HepG2 (cell line): ENCODE measurements around the gene MILR1. TPM values are rescaled to one million over a fixed set of nuclear protein-coding genes. Genes with fewer than 3 reads are reported as not detected.

ENCODE experiments used
- ATF7 ChIP-seq, 2 experiments: fragments of 450-650 bp in 1 of 2; sonication (generic) in 1 of 2; formaldehyde crosslinking in 1 of 2; IDR thresholded peaks; 2 replicates each; pipeline versions ENCODE4 v1.4.0 to v1.6.1; 2016 to 2020; ENCODE audit warnings: antibody characterized with exemption in 1 of 2, mild to moderate bottlenecking in 1 of 2, missing genetic modification reagents in 1 of 2
- HDAC2 ChIP-seq: sonication (generic); formaldehyde crosslinking; IDR thresholded peaks from 2 replicates; pipeline ENCODE4 v1.4.0; 2020; ENCODE audit warnings: missing genetic modification reagents
- MBD4 ChIP-seq: IDR thresholded peaks from 2 replicates; pipeline ENCODE4 v1.6.1; 2012; ENCODE audit warnings: low read length, inconsistent platforms, borderline replicate concordance
- NCOA2 ChIP-seq: sonication (generic); formaldehyde crosslinking; IDR thresholded peaks from 2 replicates; pipeline ENCODE4 v1.8.0; 2022; ENCODE audit warnings: inconsistent platforms
- NFYB ChIP-seq: sonication (generic); formaldehyde crosslinking; IDR thresholded peaks from 2 replicates; pipeline ENCODE4 v1.4.0; 2020; ENCODE audit warnings: missing genetic modification reagents
- NR2C2 ChIP-seq: sonication (generic); formaldehyde crosslinking; IDR thresholded peaks from 2 replicates; pipeline ENCODE4 v1.4.0; 2020; ENCODE audit warnings: missing genetic modification reagents, mild to moderate bottlenecking, moderate library complexity, borderline replicate concordance
- RFXANK ChIP-seq: IDR thresholded peaks from 2 replicates; pipeline ENCODE4 v1.6.1; 2016
- TBL1XR1 ChIP-seq: fragments of 150-350 bp; IDR thresholded peaks from 2 replicates; pipeline ENCODE4 v1.6.1; 2014; ENCODE audit warnings: borderline replicate concordance, low read length; ENCODE audit not compliant: partially characterized antibody
- ZNF207 ChIP-seq: fragments of 450-650 bp; IDR thresholded peaks from 2 replicates; pipeline ENCODE4 v1.6.1; 2016; ENCODE audit warnings: antibody characterized with exemption, borderline replicate concordance
- ZNF782 ChIP-seq: sonication (generic); formaldehyde crosslinking; IDR thresholded peaks from 2 replicates; pipeline ENCODE4 v1.4.0; 2020; ENCODE audit warnings: missing genetic modification reagents, mild to moderate bottlenecking, borderline replicate concordance
- polyA plus RNA-seq, 8 experiments: library from polyadenylated mRNA; depleted of rRNA in 3 of 8; stranded (reverse) in 7 of 8; unstranded in 1 of 8; fragments of >200 nt; fragmentation: Illumina TruSeq in 4 of 8; extraction: Trizol in 4 of 8; gene quantifications; 2 replicates each; pipeline versions ENCODE4 v1.2.1 to v1.2.3, GENCODE V29; 2011 to 2016; ENCODE audit warnings: low read depth in 4 of 8, missing spikeins in 1 of 8, mixed read lengths in 1 of 8; ENCODE audit not compliant: insufficient read depth in 1 of 8
- total RNA-seq, 5 experiments: library from RNA; depleted of rRNA; stranded (reverse); fragments of >200 nt; fragmentation: Illumina TruSeq; extraction: Trizol; gene quantifications; 2 replicates each; pipeline ENCODE4 v1.2.3, GENCODE V29; 2016; ENCODE audit warnings: low read depth in 1 of 5
- TF ChIP-seq, protein P1 (sequence below): sonication (generic); formaldehyde crosslinking; IDR thresholded peaks from 2 replicates; pipeline ENCODE4 v1.4.0; 2020; ENCODE audit warnings: missing genetic modification reagents, low read depth, mild to moderate bottlenecking, borderline replicate concordance
- TF ChIP-seq, protein P2 (sequence below): IDR thresholded peaks from 2 replicates; pipeline ENCODE4 v1.6.1; 2016; ENCODE audit warnings: low read depth
- TF ChIP-seq, protein P3 (sequence below): sonication (generic); formaldehyde crosslinking; IDR thresholded peaks from 2 replicates; pipeline ENCODE4 v1.5.1; 2020; ENCODE audit warnings: missing genetic modification reagents, mild to moderate bottlenecking, borderline replicate concordance
- TF ChIP-seq, protein P4 (sequence below): sonication (generic); formaldehyde crosslinking; IDR thresholded peaks from 2 replicates; pipeline ENCODE4 v1.5.0; 2020; ENCODE audit warnings: missing genetic modification reagents
- TF ChIP-seq, protein P5 (sequence below): sonication (generic); formaldehyde crosslinking; IDR thresholded peaks from 2 replicates; pipeline ENCODE4 v1.4.0; 2020; ENCODE audit warnings: missing genetic modification reagents, borderline replicate concordance
- TF ChIP-seq, protein P6 (sequence below): sonication (generic); formaldehyde crosslinking; IDR thresholded peaks from 2 replicates; pipeline ENCODE4 v1.8.0; 2022; ENCODE audit warnings: mild to moderate bottlenecking, missing genetic modification reagents; ENCODE audit not compliant: insufficient replicate concordance
- TF ChIP-seq, protein P7 (sequence below): sonication (generic); formaldehyde crosslinking; IDR thresholded peaks from 2 replicates; pipeline ENCODE4 v1.5.1; 2020; ENCODE audit warnings: missing genetic modification reagents, mild to moderate bottlenecking, borderline replicate concordance
- TF ChIP-seq, protein P8 (sequence below): sonication (generic); formaldehyde crosslinking; IDR thresholded peaks from 2 replicates; pipeline ENCODE4 v1.4.0; 2020; ENCODE audit warnings: missing genetic modification reagents

The MILR1 gene
- total and polyA plus RNA-seq, 2 of the 13 experiments (the other 11 are each of a cell fraction or from before 2014, with no cell fraction given): 0.27 to 1.7 TPM

DNA sequence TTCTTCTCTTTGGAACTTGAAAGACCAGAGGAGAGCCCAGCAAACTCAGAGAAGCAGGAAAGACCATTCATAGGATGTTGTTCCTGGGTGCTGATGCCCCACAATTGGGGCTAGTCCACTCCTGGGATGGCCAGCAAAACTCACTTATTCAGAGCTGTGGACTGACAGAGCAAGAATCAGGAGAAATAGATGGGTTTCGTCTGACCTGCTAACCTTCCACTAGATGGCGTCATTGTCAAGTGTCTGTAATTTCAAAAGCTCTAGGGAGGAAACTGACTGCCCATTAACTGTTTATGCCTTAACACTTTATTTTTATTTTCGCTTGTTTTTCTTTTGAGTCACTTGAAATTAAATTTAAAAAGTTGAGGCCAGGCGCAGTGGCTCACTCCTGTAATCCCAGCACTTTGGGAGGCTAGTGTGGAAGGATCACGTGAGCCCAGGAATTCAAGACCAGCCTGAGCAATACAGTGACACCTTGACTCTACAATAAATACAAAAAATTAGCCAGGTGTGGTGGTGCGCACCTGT lies 28.7 kb upstream of the MILR1 start (continued):
- TF ChIP-seq, protein P1, sequence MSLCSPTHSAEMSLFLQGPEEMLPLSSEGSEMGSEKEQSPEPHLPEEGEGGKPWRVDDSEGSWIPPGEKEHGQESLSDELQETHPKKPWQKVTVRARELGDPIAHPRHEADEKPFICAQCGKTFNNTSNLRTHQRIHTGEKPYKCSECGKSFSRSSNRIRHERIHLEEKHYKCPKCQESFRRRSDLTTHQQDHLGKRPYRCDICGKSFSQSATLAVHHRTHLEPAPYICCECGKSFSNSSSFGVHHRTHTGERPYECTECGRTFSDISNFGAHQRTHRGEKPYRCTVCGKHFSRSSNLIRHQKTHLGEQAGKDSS: no peak
- TF ChIP-seq NFYB: no peak
- no peak for TF ChIP-seq TBL1XR1
- TF ChIP-seq, protein P2, sequence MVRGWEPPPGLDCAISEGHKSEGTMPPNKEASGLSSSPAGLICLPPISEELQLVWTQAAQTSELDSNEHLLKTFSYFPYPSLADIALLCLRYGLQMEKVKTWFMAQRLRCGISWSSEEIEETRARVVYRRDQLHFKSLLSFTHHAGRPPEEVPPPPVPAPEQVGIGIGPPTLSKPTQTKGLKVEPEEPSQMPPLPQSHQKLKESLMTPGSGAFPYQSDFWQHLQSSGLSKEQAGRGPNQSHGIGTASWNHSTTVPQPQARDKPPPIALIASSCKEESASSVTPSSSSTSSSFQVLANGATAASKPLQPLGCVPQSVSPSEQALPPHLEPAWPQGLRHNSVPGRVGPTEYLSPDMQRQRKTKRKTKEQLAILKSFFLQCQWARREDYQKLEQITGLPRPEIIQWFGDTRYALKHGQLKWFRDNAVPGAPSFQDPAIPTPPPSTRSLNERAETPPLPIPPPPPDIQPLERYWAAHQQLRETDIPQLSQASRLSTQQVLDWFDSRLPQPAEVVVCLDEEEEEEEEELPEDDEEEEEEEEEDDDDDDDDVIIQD (CRISPR knock-in tag): no peak
- TF ChIP-seq, protein P3, sequence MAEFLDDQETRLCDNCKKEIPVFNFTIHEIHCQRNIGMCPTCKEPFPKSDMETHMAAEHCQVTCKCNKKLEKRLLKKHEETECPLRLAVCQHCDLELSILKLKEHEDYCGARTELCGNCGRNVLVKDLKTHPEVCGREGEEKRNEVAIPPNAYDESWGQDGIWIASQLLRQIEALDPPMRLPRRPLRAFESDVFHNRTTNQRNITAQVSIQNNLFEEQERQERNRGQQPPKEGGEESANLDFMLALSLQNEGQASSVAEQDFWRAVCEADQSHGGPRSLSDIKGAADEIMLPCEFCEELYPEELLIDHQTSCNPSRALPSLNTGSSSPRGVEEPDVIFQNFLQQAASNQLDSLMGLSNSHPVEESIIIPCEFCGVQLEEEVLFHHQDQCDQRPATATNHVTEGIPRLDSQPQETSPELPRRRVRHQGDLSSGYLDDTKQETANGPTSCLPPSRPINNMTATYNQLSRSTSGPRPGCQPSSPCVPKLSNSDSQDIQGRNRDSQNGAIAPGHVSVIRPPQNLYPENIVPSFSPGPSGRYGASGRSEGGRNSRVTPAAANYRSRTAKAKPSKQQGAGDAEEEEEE: no peak
- TF ChIP-seq ZNF782 (CRISPR knock-in tag): no peak
- TF ChIP-seq, protein P4, sequence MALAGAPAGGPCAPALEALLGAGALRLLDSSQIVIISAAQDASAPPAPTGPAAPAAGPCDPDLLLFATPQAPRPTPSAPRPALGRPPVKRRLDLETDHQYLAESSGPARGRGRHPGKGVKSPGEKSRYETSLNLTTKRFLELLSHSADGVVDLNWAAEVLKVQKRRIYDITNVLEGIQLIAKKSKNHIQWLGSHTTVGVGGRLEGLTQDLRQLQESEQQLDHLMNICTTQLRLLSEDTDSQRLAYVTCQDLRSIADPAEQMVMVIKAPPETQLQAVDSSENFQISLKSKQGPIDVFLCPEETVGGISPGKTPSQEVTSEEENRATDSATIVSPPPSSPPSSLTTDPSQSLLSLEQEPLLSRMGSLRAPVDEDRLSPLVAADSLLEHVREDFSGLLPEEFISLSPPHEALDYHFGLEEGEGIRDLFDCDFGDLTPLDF (CRISPR knock-in tag): no peak
- TF ChIP-seq, protein P5, sequence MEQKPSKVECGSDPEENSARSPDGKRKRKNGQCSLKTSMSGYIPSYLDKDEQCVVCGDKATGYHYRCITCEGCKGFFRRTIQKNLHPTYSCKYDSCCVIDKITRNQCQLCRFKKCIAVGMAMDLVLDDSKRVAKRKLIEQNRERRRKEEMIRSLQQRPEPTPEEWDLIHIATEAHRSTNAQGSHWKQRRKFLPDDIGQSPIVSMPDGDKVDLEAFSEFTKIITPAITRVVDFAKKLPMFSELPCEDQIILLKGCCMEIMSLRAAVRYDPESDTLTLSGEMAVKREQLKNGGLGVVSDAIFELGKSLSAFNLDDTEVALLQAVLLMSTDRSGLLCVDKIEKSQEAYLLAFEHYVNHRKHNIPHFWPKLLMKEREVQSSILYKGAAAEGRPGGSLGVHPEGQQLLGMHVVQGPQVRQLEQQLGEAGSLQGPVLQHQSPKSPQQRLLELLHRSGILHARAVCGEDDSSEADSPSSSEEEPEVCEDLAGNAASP (CRISPR knock-in tag): peak; percentile 17; the same call in 1 of the 2 replicates
- no peak for TF ChIP-seq MBD4
- TF ChIP-seq NCOA2 (CRISPR knock-in tag): no peak
- TF ChIP-seq ATF7 (IDR thresholded peaks at IDR 0.05): no peak
- TF ChIP-seq ATF7 (CRISPR knock-in tag; IDR thresholded peaks at IDR 0.05): no peak
- TF ChIP-seq, protein P6, sequence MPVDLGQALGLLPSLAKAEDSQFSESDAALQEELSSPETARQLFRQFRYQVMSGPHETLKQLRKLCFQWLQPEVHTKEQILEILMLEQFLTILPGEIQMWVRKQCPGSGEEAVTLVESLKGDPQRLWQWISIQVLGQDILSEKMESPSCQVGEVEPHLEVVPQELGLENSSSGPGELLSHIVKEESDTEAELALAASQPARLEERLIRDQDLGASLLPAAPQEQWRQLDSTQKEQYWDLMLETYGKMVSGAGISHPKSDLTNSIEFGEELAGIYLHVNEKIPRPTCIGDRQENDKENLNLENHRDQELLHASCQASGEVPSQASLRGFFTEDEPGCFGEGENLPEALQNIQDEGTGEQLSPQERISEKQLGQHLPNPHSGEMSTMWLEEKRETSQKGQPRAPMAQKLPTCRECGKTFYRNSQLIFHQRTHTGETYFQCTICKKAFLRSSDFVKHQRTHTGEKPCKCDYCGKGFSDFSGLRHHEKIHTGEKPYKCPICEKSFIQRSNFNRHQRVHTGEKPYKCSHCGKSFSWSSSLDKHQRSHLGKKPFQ (CRISPR knock-in tag): no peak
- TF ChIP-seq ZNF207: no peak
- TF ChIP-seq, protein P7, sequence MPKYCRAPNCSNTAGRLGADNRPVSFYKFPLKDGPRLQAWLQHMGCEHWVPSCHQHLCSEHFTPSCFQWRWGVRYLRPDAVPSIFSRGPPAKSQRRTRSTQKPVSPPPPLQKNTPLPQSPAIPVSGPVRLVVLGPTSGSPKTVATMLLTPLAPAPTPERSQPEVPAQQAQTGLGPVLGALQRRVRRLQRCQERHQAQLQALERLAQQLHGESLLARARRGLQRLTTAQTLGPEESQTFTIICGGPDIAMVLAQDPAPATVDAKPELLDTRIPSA (CRISPR knock-in tag): no peak
- TF ChIP-seq, protein P8, sequence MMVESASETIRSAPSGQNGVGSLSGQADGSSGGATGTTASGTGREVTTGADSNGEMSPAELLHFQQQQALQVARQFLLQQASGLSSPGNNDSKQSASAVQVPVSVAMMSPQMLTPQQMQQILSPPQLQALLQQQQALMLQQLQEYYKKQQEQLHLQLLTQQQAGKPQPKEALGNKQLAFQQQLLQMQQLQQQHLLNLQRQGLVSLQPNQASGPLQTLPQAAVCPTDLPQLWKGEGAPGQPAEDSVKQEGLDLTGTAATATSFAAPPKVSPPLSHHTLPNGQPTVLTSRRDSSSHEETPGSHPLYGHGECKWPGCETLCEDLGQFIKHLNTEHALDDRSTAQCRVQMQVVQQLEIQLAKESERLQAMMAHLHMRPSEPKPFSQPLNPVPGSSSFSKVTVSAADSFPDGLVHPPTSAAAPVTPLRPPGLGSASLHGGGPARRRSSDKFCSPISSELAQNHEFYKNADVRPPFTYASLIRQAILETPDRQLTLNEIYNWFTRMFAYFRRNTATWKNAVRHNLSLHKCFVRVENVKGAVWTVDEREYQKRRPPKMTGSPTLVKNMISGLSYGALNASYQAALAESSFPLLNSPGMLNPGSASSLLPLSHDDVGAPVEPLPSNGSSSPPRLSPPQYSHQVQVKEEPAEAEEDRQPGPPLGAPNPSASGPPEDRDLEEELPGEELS: no peak
- no peak for TF ChIP-seq NR2C2 (CRISPR knock-in tag)
- no peak for TF ChIP-seq HDAC2
- no peak for TF ChIP-seq RFXANK (CRISPR knock-in tag)
